GOT3 (cell line): ENCODE results near the gene SERPINA6.
"Not testable (repeated sequence)": the region's sequence is repeated elsewhere in the genome, so short reads cannot be mapped to it uniquely, and the experiment has no call there.

ENCODE experiments used
- DNase-seq: peaks from one replicate; lab custom pipeline; 2025; ENCODE audit warnings: mixed read lengths; lab: John Stamatoyannopoulos, UW

SERPINA6 gene

GRCh38 chr14:94291906-94292525 lies 31.1 kb downstream of the SERPINA6 start:
- no peak for DNase-seq

- no peak for DNase-seq
Observed at GRCh38 chr14:94291159-94291905, 31.8 kb downstream of the SERPINA6 start.

- no peak for DNase-seq
Observed at GRCh38 chr14:94290197-94290596, 32.9 kb downstream of the SERPINA6 start.

- no peak for DNase-seq
Observed at GRCh38 chr14:94288610-94289465, 34.3 kb downstream of the SERPINA6 start.

GRCh38 chr14:94285158-94285557 lies 38.0 kb downstream of the SERPINA6 start:
- DNase-seq = no peak

- DNase-seq = no peak
Observed at GRCh38 chr14:94284221-94284620, 38.9 kb downstream of the SERPINA6 start.

GRCh38 chr14:94282991-94283723 lies 40.0 kb downstream of the SERPINA6 start:
- no peak for DNase-seq

- no peak for DNase-seq
Observed at GRCh38 chr14:94278731-94279130, 44.4 kb downstream of the SERPINA6 start.

GRCh38 chr14:94276898-94277561 lies 46.1 kb downstream of the SERPINA6 start:
- DNase-seq = not testable (repeated sequence)

GRCh38 chr14:94269156-94269555 lies 54.0 kb downstream of the SERPINA6 start:
- no peak for DNase-seq

GRCh38 chr14:94268582-94268981 lies 54.6 kb downstream of the SERPINA6 start:
- not testable (repeated sequence) for DNase-seq

- no peak for DNase-seq
Observed at GRCh38 chr14:94267352-94267751, 55.8 kb downstream of the SERPINA6 start.

- not testable (repeated sequence) for DNase-seq
Observed at GRCh38 chr14:94264195-94264594, 58.9 kb downstream of the SERPINA6 start.
